ENCODE measurements around the gene L3MBTL4.

DNA sequence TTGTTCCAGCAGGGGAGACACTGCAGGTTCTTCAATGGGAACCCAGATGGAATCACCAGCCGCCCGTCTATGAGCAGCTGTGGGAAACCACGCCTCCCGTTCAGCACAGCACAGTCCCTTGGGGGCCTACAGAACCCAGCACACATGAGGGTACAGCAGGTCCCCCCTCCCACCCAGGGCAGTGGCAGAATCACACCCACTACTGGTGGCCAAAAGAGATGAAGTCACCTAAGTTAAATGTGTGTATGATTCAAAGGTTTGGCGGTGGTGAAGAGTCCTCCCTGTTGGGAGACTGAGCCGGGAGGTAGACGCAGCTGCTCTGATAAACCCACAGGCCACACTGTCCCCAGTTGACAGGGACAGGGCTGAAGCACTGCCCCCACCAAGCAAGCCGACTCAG, 44.3 kb downstream of the L3MBTL4 start:
- TF ChIP-seq, protein P1, sequence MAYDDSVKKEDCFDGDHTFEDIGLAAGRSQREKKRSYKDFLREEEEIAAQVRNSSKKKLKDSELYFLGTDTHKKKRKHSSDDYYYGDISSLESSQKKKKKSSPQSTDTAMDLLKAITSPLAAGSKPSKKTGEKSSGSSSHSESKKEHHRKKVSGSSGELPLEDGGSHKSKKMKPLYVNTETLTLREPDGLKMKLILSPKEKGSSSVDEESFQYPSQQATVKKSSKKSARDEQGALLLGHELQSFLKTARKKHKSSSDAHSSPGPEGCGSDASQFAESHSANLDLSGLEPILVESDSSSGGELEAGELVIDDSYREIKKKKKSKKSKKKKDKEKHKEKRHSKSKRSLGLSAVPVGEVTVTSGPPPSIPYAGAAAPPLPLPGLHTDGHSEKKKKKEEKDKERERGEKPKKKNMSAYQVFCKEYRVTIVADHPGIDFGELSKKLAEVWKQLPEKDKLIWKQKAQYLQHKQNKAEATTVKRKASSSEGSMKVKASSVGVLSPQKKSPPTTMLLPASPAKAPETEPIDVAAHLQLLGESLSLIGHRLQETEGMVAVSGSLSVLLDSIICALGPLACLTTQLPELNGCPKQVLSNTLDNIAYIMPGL (CRISPR knock-in tag; IDR thresholded peaks at IDR 0.05) = no peak
- TF ChIP-seq, protein P2, sequence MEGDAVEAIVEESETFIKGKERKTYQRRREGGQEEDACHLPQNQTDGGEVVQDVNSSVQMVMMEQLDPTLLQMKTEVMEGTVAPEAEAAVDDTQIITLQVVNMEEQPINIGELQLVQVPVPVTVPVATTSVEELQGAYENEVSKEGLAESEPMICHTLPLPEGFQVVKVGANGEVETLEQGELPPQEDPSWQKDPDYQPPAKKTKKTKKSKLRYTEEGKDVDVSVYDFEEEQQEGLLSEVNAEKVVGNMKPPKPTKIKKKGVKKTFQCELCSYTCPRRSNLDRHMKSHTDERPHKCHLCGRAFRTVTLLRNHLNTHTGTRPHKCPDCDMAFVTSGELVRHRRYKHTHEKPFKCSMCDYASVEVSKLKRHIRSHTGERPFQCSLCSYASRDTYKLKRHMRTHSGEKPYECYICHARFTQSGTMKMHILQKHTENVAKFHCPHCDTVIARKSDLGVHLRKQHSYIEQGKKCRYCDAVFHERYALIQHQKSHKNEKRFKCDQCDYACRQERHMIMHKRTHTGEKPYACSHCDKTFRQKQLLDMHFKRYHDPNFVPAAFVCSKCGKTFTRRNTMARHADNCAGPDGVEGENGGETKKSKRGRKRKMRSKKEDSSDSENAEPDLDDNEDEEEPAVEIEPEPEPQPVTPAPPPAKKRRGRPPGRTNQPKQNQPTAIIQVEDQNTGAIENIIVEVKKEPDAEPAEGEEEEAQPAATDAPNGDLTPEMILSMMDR (IDR thresholded peaks at IDR 0.05) = no peak
- TF ChIP-seq TEAD4 (CRISPR knock-in tag; IDR thresholded peaks at IDR 0.05) = no peak
- TF ChIP-seq, protein P3, sequence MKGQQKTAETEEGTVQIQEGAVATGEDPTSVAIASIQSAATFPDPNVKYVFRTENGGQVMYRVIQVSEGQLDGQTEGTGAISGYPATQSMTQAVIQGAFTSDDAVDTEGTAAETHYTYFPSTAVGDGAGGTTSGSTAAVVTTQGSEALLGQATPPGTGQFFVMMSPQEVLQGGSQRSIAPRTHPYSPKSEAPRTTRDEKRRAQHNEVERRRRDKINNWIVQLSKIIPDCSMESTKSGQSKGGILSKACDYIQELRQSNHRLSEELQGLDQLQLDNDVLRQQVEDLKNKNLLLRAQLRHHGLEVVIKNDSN (CRISPR knock-in tag; IDR thresholded peaks at IDR 0.05) = no peak
- TF ChIP-seq ESRRA (CRISPR knock-in tag; IDR thresholded peaks at IDR 0.05; ENCODE audit: borderline replicate concordance) = no peak

All from WTC11 (cell line).